Adipose tissue (tissue), 3 donors: Measurements from ENCODE around the gene NRTN. TPM values are rescaled to one million over a fixed set of nuclear protein-coding genes. Genes with fewer than 3 reads are reported as not detected.
"Not testable (repeated sequence)": the region's sequence is repeated elsewhere in the genome, so short reads cannot be mapped to it uniquely, and the experiment has no call there.

Source experiments
- H3K27ac ChIP-seq: one replicate; pipeline ENCODE4 v1.5.1; 2013; ENCODE audit warnings: low read depth, low read length
- WGBS, 3 donors: extraction: QIAGEN DNeasy Blood & Tissue Kit; methylation state at CpG; one replicate each; pipeline ENCODE4 v1.1.7; 2013; 5-methylcytosine and 5-hydroxymethylcytosine counted together
- polyA plus RNA-seq, 3 donors: library from polyadenylated mRNA; stranded (reverse); fragments of 200-250 nt; gene quantifications; one replicate each; pipeline ENCODE4 v1.2.3, GENCODE V29; 2013
- donor health status: healthy with polysubstance abuse.
- donor health status: Bipolar disorder and iron deficiency.
- donor health status: healthy.

NRTN gene
- 10 to 100 TPM in 1 of 3 donors, under 1 TPM in 2; 0.22 to 10.4 (median 0.67) TPM for polyA plus RNA-seq

GRCh38 chr19:5804516-5805461, at the start of gene NRTN:
Gene NRTN, plus strand, starts transcription at chr19:5805067. Its CDS starts 19,099 bp downstream, at chr19:5824166.
- WGBS, 3 donors = 2 to 3% (median 2%) methylated on average over 49 to 103 of the region's 107 CpGs
- H3K27ac ChIP-seq = no peak within 1 kb of the TSS

GRCh38 chr19:5762608-5763217, 42.2 kb upstream of the NRTN start:
- H3K27ac ChIP-seq = no peak overlapping the region
- WGBS, 3 donors = 85 to 94% (median 90%) methylated on average over 5 of the region's 5 CpGs

- 88 to 93% (median 91%) methylated on average over 3 of the region's 3 CpGs for WGBS, 3 donors
Measured at GRCh38 chr19:5765220-5765619, 39.6 kb upstream of the NRTN start.

GRCh38 chr19:5767949-5768348, 36.9 kb upstream of the NRTN start:
- no peak overlapping the region for H3K27ac ChIP-seq
- 87 to 94% (median 93%) methylated on average over 10 of the region's 10 CpGs for WGBS, 3 donors

More at GRCh38 chr19:5765220-5765619, 39.6 kb upstream of the NRTN start:
- no peak overlapping the region for H3K27ac ChIP-seq

- WGBS, 3 donors = 81 to 85% (median 83%) methylated on average over 19 of the region's 19 CpGs
- H3K27ac ChIP-seq = no peak overlapping the region
Measured at GRCh38 chr19:5772416-5772815, 32.5 kb upstream of the NRTN start.

- 74 to 89% (median 85%) methylated on average over 5 of the region's 5 CpGs for WGBS, 3 donors
- no peak overlapping the region for H3K27ac ChIP-seq
Measured at GRCh38 chr19:5773276-5773675, 31.6 kb upstream of the NRTN start.

- H3K27ac ChIP-seq = no peak overlapping the region
- 81 to 88% (median 81%) methylated on average over 8 of the region's 8 CpGs for WGBS, 3 donors
Measured at GRCh38 chr19:5774921-5775320, 29.9 kb upstream of the NRTN start.

DNA sequence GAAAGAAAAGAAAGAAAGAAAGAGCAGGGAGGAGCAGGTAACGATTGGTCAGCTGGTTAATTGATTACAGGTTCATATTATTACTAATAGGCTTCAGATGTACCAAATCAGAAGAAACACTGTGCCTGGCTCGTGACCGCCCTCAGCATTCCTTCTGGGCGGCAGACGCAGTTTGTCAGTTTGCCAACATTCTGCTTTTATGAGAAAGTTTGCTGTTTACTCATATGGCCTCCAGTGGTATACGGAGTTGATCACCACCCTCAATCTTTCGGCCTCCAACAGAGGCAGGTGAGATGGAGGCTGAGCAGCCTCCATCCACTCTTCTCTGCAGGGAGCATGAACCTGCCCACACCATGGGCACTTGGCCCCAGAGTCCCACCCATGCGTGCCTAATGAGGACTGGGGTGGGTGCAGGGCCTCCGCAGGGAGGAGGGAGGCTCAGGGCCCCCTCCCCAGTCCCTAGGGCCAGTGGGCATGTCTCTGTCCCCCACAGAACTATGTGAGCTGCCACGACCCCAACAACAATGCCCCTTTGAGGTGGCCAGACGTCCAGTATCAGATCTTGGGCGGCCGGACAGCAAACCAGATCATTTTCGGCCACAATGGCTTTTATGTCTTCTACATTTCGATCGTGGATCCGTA, 29.1 kb upstream of the NRTN start:
- no peak overlapping the region for H3K27ac ChIP-seq
- 63 to 72% (median 69%) methylated on average over 17 of the region's 17 CpGs for WGBS, 3 donors

DNA sequence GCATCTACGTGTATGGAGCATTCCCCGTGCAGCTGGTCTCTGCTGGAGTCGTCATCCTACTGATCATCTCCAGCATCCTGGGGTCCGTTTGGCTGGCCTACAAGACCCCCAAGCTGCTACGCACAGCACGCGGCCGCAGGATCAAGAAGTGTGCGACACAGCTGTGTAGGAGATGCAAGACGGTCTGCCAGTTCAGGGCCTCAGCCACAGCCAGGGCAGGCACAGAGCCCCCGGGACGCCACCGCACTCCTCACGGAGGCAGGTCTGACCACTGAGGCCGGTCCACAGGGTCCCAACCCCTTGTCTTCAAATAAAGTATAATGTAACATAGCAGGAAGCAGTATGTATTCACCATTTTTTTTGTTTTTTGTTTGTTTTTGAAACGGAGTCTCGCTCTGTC, 26.5 kb upstream of the NRTN start:
- no peak overlapping the region for H3K27ac ChIP-seq
- WGBS, 3 donors = 87 to 89% (median 88%) methylated on average over 17 of the region's 17 CpGs

DNA sequence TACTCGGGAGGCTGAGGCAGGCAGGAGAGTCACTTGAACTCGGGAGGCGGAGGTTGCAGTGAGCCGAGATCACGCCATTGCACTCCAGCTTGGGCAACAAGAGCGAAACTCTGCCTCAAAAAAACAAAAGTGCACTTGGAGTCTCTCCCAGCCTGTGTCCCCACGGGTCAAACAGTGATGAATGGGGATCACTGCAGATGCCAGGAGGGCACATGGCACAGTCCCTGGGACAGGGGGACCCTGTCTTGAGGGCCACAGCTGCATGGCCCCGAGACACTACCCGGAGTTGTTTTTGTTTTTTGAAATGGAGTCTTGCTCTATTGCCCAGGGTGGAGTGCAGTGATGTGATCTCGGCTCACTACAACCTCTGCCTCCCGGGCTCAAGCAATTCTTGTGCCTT, 24.0 kb upstream of the NRTN start:
- 78 to 87% (median 82%) methylated on average over 11 of the region's 11 CpGs for WGBS, 3 donors
- H3K27ac ChIP-seq = not testable (repeated sequence)

DNA sequence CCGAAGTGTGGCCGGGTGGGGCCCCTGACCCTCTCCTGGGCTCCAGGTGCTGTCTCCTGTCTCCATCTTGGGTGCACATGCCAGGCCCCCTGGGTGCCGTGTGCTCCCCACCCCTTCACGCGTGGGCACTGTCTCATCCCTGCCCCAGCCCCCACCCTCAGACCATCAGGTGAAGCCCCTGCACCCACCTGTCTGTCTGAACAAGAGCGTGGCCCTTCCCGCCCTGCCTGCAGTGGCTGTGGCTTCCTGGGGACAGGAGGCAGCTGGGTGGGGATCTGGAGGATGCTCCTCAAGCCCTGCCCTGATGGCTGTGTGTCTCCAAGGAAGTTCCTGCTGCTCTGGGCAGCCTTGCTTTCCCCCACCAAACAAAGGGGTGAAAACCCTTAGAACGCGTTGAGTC, 22.5 kb upstream of the NRTN start:
- H3K27ac ChIP-seq = no peak overlapping the region
- 77 to 91% (median 84%) methylated on average over 9 of the region's 9 CpGs for WGBS, 3 donors

GRCh38 chr19:5782945-5783919, 21.6 kb upstream of the NRTN start:
- H3K27ac ChIP-seq = no peak overlapping the region
- WGBS, 3 donors = 72 to 77% (median 76%) methylated on average over 42 to 48 of the region's 48 CpGs

GRCh38 chr19:5784581-5785147, 20.2 kb upstream of the NRTN start, which contains the start of gene PRR22:
Gene PRR22, minus strand, starts transcription at chr19:5784746. Its CDS starts 86 bp downstream, at chr19:5784660.
- 91 to 92% (median 92%) methylated on average over 13 to 15 of the region's 15 CpGs for WGBS, 3 donors
- H3K27ac ChIP-seq = no peak within 1 kb of the TSS

DNA sequence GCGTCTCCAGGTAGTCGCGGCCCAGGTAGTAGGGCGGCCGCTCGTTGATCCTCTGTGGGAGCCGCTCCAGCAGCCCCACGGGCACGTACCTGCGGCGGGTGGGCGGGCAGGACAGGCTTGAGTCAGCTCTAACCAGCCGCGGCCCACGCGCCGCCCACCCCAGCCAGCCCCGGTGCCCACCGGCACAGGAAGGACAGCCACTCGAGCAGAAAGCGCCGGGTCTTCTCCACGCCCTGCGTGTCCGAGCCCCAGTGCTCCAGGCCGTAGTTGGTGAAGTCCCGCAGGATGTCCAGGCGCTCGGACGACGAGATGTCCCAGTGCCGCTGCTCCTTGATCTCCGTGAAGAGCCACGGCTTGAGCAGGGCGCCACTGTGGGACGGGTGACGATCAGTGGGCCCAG, 19.4 kb upstream of the NRTN start:
- WGBS, 3 donors = 94 to 97% (median 96%) methylated on average over 35 to 37 of the region's 37 CpGs
- H3K27ac ChIP-seq = no peak overlapping the region

- WGBS, 3 donors = 91% methylated on average over 43 to 44 of the region's 44 CpGs
Measured at GRCh38 chr19:5786593-5787408, 18.1 kb upstream of the NRTN start.

GRCh38 chr19:5787409-5788182, 17.3 kb upstream of the NRTN start:
- H3K27ac ChIP-seq = no peak overlapping the region
- WGBS, 3 donors = 89 to 94% (median 91%) methylated on average over 38 to 39 of the region's 39 CpGs

More at GRCh38 chr19:5786593-5787408, 18.1 kb upstream of the NRTN start:
- H3K27ac ChIP-seq = no peak overlapping the region
